Peyer's patch (tissue), 4 donors: ENCODE data around the gene TAS2R14.

Experiments
- POLR2A ChIP-seq, 2 donors: fragments of 450-650 bp; IDR thresholded peaks; one replicate each; pipeline ENCODE4 v1.5.1; 2017; ENCODE audit warnings: antibody characterized with exemption in 2 of 2, mild to moderate bottlenecking in 2 of 2, moderate library complexity in 2 of 2
- TF ChIP-seq, protein P1 (sequence below), 6 experiments: fragments of 450-650 bp in 4 of 6; fragments of 200-600 bp in 2 of 6; sonication (generic) in 1 of 6; IDR thresholded peaks; one replicate each; pipeline ENCODE4 v1.5.1; 2017 to 2019; ENCODE audit warnings: antibody characterized with exemption in 6 of 6, mild to moderate bottlenecking in 3 of 6, moderate library complexity in 1 of 6

DNA sequence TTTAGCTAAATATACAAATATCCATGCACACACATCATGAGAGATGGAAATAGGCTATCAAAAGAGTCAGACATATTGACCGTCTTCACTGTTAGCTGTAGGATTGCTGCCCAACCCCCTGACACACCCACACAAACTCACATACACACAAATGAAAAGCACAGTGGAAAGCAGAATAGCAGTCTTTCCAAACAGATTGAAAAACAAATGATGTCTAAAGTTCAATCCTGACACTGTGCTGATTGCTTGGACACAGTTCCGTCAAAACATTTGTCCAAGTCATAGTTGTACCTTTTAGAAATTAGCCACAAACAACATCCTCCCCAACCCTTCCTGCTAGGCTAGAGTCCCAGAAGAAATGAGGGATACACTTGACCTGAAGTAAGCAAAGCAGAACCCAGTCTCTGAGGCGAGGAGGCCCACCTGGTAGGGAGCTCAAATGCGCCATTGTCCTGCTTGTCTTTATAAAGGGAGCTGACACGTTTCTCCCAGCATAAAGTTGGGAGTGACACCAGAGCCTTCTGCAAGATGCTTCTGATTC is 10.2 kb downstream of the TAS2R14 start, which contains the start of gene PRH2:
- no peak for TF ChIP-seq POLR2A (IDR thresholded peaks at IDR 0.05)
- TF ChIP-seq, protein P1, sequence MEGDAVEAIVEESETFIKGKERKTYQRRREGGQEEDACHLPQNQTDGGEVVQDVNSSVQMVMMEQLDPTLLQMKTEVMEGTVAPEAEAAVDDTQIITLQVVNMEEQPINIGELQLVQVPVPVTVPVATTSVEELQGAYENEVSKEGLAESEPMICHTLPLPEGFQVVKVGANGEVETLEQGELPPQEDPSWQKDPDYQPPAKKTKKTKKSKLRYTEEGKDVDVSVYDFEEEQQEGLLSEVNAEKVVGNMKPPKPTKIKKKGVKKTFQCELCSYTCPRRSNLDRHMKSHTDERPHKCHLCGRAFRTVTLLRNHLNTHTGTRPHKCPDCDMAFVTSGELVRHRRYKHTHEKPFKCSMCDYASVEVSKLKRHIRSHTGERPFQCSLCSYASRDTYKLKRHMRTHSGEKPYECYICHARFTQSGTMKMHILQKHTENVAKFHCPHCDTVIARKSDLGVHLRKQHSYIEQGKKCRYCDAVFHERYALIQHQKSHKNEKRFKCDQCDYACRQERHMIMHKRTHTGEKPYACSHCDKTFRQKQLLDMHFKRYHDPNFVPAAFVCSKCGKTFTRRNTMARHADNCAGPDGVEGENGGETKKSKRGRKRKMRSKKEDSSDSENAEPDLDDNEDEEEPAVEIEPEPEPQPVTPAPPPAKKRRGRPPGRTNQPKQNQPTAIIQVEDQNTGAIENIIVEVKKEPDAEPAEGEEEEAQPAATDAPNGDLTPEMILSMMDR (IDR thresholded peaks at IDR 0.05), result no peak
